ENCODE data around the gene PROK1. TPM values are rescaled to one million over a fixed set of nuclear protein-coding genes. Genes with fewer than 3 reads are reported as not detected.

Gene PROK1
- polyA plus RNA-seq, 2 of the 4 experiments (the other 2 are of a cell fraction), result not detected

DNA sequence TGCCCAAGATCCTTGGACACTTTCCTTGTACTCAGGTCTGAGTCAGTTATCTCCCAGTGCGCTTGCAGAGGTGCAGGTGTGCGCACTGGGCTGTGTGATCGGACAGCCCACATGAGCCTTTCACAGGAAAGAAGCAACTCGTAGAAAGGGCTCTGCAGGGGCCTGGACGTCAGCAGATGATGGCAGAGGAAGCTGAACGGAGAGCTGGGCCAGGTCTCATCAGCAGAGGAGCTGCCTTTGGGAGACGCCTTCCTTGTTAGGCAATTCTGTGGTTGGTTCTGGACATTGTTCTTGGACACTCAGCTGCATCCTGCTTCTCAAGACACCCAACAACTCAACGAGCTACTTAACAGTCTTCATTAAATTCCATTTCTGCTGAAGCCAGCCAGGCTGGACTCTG, 7.5 kb upstream of the PROK1 start (continued):
- TF ChIP-seq, protein P1, sequence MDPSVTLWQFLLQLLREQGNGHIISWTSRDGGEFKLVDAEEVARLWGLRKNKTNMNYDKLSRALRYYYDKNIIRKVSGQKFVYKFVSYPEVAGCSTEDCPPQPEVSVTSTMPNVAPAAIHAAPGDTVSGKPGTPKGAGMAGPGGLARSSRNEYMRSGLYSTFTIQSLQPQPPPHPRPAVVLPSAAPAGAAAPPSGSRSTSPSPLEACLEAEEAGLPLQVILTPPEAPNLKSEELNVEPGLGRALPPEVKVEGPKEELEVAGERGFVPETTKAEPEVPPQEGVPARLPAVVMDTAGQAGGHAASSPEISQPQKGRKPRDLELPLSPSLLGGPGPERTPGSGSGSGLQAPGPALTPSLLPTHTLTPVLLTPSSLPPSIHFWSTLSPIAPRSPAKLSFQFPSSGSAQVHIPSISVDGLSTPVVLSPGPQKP (IDR thresholded peaks at IDR 0.05; ENCODE audit: low read depth, low read length), result no peak

DNA sequence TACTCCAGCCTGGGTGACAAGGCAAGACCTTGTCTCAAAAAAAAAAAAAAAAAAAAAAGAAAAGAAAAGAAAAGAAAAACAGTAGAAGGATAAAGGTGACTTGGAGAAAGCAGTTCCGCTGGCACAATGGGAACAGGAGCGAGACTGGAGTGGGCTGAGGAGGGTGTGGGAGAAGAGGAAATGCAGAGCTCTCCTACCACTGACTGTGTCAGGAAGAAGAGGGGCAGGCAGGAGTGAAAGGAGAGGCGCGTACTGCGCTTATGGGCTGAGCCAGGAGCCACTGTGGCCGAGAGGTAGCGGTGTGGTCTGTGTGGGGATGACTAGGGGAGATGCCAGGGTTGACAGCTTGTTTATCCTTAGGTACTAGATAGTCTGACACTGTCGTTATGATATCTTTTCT, 6.4 kb upstream of the PROK1 start:
- Histone ChIP-seq H3K27ac (no peak overlapping the region), H3K4me1 (no peaks in the 10 kb centered on the region), H3K4me2 (no peak overlapping the region), H3K9me3 (no peaks in the 10 kb centered on the region), H3K4me3 (no peak overlapping the region)
- FAIRE-seq, result no peak
- no peak for ATAC-seq
- DNase-seq (ENCODE audit: low read depth in 1 of 2, low spot score in 1 of 2), result no peak
- 79% methylated on average over 8 of the region's 8 CpGs for WGBS (ENCODE audit: missing lambda C conversion rate)
- TF ChIP-seq, protein P2, sequence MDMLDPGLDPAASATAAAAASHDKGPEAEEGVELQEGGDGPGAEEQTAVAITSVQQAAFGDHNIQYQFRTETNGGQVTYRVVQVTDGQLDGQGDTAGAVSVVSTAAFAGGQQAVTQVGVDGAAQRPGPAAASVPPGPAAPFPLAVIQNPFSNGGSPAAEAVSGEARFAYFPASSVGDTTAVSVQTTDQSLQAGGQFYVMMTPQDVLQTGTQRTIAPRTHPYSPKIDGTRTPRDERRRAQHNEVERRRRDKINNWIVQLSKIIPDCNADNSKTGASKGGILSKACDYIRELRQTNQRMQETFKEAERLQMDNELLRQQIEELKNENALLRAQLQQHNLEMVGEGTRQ (IDR thresholded peaks at IDR 0.05), result no peak
- TF ChIP-seq, protein P3, sequence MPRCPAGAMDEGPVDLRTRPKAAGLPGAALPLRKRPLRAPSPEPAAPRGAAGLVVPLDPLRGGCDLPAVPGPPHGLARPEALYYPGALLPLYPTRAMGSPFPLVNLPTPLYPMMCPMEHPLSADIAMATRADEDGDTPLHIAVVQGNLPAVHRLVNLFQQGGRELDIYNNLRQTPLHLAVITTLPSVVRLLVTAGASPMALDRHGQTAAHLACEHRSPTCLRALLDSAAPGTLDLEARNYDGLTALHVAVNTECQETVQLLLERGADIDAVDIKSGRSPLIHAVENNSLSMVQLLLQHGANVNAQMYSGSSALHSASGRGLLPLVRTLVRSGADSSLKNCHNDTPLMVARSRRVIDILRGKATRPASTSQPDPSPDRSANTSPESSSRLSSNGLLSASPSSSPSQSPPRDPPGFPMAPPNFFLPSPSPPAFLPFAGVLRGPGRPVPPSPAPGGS (IDR thresholded peaks at IDR 0.05), result no peak
- TF ChIP-seq, protein P4, sequence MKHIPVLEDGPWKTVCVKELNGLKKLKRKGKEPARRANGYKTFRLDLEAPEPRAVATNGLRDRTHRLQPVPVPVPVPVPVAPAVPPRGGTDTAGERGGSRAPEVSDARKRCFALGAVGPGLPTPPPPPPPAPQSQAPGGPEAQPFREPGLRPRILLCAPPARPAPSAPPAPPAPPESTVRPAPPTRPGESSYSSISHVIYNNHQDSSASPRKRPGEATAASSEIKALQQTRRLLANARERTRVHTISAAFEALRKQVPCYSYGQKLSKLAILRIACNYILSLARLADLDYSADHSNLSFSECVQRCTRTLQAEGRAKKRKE (CRISPR knock-in tag; IDR thresholded peaks at IDR 0.05; ENCODE audit: low read depth), result no peak
- TF ChIP-seq, protein P5, sequence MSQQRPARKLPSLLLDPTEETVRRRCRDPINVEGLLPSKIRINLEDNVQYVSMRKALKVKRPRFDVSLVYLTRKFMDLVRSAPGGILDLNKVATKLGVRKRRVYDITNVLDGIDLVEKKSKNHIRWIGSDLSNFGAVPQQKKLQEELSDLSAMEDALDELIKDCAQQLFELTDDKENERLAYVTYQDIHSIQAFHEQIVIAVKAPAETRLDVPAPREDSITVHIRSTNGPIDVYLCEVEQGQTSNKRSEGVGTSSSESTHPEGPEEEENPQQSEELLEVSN (IDR thresholded peaks at IDR 0.05; ENCODE audit: borderline replicate concordance, low read depth), result no peak
- TF ChIP-seq BHLHE40 (IDR thresholded peaks at IDR 0.05; ENCODE audit: low read depth, low read length), result no peak
- no peak for TF ChIP-seq HEYL (CRISPR knock-in tag; IDR thresholded peaks at IDR 0.05)
- TF ChIP-seq POLR2A (IDR thresholded peaks at IDR 0.05; ENCODE audit: low read length), result no peak
- no peak for TF ChIP-seq SMC3 (IDR thresholded peaks at IDR 0.05)
- TF ChIP-seq MAFK (IDR thresholded peaks at IDR 0.05; ENCODE audit: partially characterized antibody), result no peak
- TF ChIP-seq NPAS2 (CRISPR knock-in tag; IDR thresholded peaks at IDR 0.05; ENCODE audit: borderline replicate concordance), result no peak
- ChIA-PET POLR2A (no interaction called here), CTCF (interaction anchor here (0.7 to 4.6 kb wide), 6 partner anchors 10 to 242 kb away, joined by 3 to 29 read pairs (median 6); no protein-coding TSS in a partner anchor)

DNA sequence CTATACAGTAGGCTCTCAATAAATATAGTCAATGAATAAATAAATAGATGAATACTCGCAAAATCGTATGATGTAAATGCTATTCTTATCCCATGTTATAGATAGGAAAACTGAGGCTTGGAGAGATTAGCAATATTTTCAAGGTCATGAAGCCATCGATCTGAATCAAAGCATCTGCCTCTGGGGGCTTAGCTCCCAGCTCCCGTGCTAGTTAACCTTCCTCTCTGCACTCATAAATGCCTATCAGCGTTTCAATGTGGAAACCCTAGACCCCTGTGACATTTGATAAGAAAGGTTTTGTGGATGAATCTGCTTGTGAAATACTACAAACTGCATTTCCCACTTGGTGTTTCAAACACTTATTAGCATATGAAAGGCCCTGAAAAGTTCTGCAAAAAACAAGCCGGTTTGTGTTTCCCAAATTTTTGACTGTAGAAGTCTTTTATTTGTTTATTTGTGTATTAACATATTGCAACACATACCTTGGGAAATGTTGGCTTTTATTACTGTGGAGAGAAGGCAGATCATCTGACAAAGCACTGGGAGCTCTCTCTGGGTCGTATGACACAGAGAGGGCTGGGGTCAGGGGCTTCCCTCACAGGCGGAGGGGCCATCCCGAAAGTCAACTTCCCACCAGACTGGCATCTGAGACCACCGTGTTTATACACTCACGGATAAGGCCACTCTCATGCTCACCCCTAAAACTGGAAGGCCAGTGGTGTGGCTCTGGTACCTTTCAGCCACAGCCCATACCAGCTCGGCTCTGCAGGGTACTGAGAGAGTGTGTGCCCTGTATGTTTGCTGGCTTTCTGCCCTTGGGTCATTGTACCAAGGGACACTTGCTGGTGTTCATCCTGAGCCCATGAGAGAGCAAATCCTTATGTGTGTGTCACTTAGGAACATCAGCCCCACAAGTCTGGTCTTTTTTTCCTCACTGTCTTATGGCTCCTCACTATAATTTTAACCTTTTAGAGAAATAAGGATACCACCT, 993 bp upstream of the PROK1 start:
- H3K4me2 ChIP-seq, result no peak overlapping the region
- no peak for TF ChIP-seq HOXA7 (CRISPR knock-in tag; IDR thresholded peaks at IDR 0.05)
- TF ChIP-seq, protein P1 (IDR thresholded peaks at IDR 0.05; ENCODE audit: low read depth, low read length), result no peak
- TF ChIP-seq, protein P6, sequence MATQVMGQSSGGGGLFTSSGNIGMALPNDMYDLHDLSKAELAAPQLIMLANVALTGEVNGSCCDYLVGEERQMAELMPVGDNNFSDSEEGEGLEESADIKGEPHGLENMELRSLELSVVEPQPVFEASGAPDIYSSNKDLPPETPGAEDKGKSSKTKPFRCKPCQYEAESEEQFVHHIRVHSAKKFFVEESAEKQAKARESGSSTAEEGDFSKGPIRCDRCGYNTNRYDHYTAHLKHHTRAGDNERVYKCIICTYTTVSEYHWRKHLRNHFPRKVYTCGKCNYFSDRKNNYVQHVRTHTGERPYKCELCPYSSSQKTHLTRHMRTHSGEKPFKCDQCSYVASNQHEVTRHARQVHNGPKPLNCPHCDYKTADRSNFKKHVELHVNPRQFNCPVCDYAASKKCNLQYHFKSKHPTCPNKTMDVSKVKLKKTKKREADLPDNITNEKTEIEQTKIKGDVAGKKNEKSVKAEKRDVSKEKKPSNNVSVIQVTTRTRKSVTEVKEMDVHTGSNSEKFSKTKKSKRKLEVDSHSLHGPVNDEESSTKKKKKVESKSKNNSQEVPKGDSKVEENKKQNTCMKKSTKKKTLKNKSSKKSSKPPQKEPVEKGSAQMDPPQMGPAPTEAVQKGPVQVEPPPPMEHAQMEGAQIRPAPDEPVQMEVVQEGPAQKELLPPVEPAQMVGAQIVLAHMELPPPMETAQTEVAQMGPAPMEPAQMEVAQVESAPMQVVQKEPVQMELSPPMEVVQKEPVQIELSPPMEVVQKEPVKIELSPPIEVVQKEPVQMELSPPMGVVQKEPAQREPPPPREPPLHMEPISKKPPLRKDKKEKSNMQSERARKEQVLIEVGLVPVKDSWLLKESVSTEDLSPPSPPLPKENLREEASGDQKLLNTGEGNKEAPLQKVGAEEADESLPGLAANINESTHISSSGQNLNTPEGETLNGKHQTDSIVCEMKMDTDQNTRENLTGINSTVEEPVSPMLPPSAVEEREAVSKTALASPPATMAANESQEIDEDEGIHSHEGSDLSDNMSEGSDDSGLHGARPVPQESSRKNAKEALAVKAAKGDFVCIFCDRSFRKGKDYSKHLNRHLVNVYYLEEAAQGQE (IDR thresholded peaks at IDR 0.05), result no peak
- TF ChIP-seq NR3C1 (IDR thresholded peaks at IDR 0.05), result no peak
- TF ChIP-seq ZSCAN20 (CRISPR knock-in tag; IDR thresholded peaks at IDR 0.05), result no peak
- TF ChIP-seq RNF2 (IDR thresholded peaks at IDR 0.05; ENCODE audit: borderline replicate concordance, low read depth), result no peak
- no peak for TF ChIP-seq CEBPB (IDR thresholded peaks at IDR 0.05)
- TF ChIP-seq, protein P7, sequence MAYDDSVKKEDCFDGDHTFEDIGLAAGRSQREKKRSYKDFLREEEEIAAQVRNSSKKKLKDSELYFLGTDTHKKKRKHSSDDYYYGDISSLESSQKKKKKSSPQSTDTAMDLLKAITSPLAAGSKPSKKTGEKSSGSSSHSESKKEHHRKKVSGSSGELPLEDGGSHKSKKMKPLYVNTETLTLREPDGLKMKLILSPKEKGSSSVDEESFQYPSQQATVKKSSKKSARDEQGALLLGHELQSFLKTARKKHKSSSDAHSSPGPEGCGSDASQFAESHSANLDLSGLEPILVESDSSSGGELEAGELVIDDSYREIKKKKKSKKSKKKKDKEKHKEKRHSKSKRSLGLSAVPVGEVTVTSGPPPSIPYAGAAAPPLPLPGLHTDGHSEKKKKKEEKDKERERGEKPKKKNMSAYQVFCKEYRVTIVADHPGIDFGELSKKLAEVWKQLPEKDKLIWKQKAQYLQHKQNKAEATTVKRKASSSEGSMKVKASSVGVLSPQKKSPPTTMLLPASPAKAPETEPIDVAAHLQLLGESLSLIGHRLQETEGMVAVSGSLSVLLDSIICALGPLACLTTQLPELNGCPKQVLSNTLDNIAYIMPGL (CRISPR knock-in tag; IDR thresholded peaks at IDR 0.05; ENCODE audit: borderline replicate concordance), result no peak
- no peak for TF ChIP-seq MYC (IDR thresholded peaks at IDR 0.05; ENCODE audit: borderline replicate concordance, low read length)
- TF ChIP-seq POLR2AphosphoS2 (conservative IDR thresholded peaks at IDR 0.05; ENCODE audit: low read length), result no peak
- no peak for TF ChIP-seq ZC3H11A (IDR thresholded peaks at IDR 0.05)

More for the DNA sequence above, 993 bp upstream of the PROK1 start:
- ATAC-seq, result no peak; a peak in 2 of 6 replicates
- Histone ChIP-seq H3K9me3 (no peaks in the 10 kb centered on the region), H3K4me1 (no peaks in the 10 kb centered on the region), H3K4me3 (no peak overlapping the region), H3K27ac (no peak overlapping the region)
- FAIRE-seq, result no peak
- 26% methylated on average over 10 of the region's 12 CpGs for WGBS (ENCODE audit: missing lambda C conversion rate)
- CTCF ChIA-PET, result interaction anchor here (17.6 to 23.9 kb wide), 2 partner anchors 37 to 243 kb away, joined by 326 to 338 read pairs; partner anchors contain the start of genes KCNC4 and LAMTOR5
- POLR2A ChIA-PET, result no interaction called here
- DNase-seq (ENCODE audit: low read depth in 1 of 2, low spot score in 1 of 2), result no peak
